HT1080 (cell line): ENCODE data around the gene NSG1. TPM values are rescaled to one million over a fixed set of nuclear protein-coding genes. Genes with fewer than 3 reads are reported as not detected.
"Not testable (repeated sequence)": the region's sequence is repeated elsewhere in the genome, so short reads cannot be mapped to it uniquely, and the experiment has no call there.

Source experiments
- DNase-seq: peaks from one replicate; pipeline ENCODE4 v3.0.0-alpha.2; 2015; ENCODE audit warnings: low read depth
- polyA plus RNA-seq, 2 experiments: library from polyadenylated mRNA; depleted of rRNA; stranded (reverse); fragments of >200 nt; gene quantifications; 2 replicates each; pipeline ENCODE4 v1.2.3, GENCODE V29; 2015
- total RNA-seq: library from RNA; depleted of rRNA; stranded (reverse); fragments of >200 nt; shearing (Covaris generic); gene quantifications from 2 replicates; pipeline ENCODE4 v1.2.3, GENCODE V29; 2014; rRNA removed

Gene NSG1, protein sequence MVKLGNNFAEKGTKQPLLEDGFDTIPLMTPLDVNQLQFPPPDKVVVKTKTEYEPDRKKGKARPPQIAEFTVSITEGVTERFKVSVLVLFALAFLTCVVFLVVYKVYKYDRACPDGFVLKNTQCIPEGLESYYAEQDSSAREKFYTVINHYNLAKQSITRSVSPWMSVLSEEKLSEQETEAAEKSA
- 0.61 and 0.73 TPM in 2 replicates for total RNA-seq
- polyA plus RNA-seq (2015; cell fraction: cytosol; rRNA removed) = 0.77 and 0.79 TPM in 2 replicates
- 0.63 and 0.81 TPM in 2 replicates for polyA plus RNA-seq (2015; cell fraction: nucleus; rRNA removed)

DNA sequence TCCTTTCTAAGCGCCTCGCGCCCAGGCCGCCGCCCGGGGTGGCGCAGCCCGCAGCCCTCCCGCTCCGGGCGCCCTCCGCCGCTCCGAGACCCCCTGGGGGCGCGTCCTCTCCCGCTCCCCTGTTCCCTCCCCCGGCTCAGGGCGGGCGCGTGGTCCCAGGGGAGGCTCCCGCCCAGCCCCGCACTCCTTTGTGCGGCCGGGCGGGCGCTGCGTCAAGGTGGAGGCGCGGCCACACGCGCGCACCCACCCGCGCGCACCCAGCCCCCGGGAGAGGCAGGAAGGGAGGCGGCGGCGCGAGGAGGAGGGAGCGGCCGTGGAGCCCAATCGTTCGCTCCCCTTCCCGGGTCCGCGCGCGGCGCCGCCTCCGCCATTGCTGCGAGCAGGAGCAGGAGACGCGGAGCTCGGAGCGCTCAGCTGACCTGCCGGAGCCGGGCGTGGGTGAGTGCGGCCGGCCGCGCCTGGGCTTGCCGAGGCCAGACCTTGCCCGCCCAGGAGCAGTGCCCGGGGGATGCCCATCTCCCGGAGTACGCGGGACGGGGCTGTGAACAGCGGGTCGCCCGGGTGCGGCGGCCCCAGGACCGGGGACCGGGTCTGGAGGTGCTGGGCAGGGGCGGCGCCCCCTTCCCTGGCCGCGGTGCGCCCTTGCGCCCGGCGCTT is at the start of gene NSG1:
Gene NSG1 (plus strand): TSS at position 367 of the 657 bp plus-strand sequence. CDS start 528 bp downstream, outside the sequence.
- no peak for DNase-seq

DNA sequence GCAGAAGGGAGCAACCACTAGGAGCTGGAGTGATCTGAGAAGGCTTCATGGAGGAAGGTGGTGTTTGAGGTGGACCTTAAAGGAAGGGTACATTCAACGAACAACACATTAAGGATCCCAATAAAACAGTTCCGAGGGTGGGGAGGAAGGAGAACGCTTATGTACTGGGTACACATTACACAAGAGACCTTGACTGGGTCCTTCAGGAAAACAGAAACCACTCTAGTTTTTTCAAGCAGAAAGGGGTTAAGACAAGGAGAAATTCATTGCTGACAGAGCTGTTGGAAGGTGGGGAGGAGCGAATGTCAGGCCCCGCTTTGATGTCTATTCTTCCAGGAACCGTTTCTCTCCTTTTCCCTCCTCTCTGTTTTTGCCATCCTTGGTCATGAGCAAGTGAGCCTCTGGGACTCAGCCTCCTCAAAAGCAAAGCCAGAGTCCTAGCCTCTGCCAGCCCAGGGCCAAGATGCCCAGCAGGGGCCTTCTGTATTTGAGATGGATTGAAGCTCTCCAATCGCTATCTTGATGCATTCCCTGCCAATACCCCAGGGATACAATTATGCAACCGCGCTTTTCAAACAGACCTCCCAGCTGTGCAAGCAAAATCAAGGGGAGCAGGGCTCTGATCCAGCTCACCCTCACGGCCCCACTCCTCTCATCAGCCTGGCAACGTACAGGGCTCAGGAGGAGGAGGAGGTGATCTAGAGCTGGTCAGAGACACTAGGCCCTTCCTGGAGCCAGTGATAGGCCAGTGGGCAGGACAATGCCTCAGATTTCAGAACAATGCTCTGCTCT is 48.5 kb upstream of the NSG1 start:
- DNase-seq = no peak

DNA sequence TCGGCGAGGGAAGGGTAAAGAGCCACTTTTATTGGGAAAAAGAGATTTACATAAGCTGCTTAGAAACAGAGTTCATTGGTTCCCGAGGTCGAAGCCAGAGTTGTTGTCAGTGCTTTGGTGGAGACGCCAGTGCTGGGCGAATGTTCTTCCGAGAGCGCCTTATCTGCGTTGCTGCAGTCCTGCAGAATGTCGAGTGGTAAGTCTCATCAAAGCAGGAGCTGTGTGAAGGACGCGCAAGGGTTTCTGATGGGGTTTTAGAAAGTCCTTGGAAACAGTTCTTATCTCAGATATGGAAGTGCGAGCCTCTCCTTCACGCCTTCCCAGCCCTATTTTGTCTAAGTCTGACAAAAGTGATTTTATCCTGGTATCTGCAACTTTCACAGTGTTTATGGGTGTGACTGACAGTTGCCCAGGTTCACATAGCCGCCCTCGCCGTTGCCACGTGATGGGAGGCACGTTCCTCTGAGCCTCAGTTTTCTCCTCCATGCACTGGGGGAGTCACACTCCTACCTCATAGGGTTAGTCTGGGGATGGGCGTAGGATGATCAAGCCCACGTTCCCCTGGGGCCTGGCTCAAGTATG is 47.3 kb upstream of the NSG1 start:
- DNase-seq = no peak

DNA sequence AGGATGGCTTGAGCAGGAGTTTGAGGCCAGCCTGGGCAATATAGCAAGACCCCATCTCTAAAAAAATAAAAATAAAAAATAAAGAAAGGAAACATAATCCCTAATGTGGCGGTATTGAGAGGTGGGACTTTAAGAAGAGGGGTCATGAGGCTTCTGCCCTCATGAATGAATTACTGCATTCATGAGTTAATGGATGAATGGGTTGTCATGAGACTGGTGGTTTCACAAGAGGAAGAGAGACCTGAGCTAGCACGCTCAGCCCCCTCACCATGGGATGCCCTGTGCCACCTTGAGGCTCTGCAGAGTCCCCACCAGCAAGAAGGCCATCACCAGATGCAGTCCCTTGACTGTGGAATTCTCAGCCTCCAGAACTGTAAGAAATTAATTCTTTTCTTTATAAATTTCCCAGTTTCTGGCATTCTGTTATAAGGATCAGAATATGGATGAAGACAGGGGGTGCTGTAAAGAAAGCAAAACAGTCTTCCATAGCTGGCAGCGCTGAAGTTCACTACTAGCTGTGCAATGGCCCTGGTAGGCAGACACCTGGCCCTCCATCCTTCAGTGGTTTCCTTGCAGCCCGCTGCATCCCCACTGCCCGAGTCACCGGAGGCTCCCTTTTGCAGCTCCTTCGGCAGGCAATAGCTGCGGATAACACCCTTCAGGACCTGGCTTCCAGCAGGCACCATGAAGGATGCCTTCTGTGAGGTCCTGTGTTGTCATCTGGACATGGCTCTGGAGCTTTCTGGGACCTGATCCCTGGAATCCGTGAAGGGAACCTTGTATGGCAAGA is 44.8 kb upstream of the NSG1 start:
- DNase-seq = no peak

DNA sequence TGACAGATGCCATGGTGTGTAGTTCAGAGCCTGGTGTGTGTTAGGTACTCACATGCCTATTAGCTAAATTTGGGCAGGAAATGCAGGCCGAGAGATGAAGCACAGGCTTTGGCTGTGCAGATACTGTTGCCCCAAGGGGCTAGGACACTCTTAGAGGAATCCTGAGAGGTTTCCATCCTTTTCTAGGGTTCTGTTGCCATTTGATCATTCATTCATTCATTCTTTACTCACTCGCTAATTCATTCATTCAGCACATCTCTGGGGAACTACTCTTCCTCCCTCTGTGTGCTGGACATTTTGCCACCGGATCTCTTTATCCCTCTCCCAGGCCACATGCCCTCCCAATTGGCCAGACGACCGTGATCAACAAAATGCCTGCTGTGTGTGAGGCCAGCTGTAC is 43.9 kb upstream of the NSG1 start:
- DNase-seq = no peak

DNA sequence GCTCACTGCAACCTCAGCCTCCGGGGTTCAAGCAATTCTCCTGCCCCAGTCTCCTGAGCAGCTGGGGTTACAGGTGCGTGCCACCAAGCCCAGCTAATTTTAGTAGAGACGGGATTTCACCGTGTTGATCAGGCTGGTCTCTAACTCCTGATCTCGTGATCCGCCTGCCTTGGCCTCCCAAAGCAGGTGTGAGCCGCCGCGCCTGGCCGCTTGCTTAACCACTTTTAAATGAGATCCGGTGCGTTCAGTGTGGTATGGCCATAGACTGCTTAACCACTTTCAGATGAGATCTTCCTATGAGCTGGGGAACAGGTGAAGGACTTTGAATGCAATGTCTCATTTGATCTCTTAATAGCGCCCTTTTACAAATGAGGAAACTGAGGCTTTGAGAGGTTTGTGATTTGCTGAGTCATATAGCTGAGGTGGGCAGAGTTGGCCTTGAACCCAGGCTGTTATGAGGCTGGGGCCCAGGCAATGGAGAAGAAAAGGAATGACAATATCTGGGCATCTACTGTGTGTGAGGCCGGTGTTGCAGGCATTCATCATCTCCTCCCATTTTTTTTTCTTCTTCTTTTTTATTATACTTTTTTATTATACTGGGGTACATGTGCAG is 41.9 kb upstream of the NSG1 start:
- DNase-seq = no peak

DNA sequence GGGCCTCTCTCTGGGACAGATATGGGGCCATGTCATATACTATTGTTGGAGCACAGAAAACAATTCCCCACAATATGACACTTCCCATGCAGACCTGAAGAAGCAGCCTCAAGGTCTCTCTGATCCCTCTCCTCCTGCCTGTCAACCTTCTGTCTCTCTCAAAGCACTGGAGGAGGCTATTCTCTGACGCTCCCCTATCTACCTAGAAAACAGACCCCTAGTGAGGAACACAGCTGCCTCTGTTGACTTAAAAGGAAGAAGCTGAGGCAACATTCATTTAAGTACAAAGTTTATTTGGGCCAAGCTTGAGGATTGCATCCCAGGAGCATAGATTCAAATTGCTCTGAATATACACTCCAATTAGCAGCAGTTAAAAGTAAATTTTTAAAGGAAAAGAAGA is 39.3 kb upstream of the NSG1 start:
- DNase-seq = no peak

DNA sequence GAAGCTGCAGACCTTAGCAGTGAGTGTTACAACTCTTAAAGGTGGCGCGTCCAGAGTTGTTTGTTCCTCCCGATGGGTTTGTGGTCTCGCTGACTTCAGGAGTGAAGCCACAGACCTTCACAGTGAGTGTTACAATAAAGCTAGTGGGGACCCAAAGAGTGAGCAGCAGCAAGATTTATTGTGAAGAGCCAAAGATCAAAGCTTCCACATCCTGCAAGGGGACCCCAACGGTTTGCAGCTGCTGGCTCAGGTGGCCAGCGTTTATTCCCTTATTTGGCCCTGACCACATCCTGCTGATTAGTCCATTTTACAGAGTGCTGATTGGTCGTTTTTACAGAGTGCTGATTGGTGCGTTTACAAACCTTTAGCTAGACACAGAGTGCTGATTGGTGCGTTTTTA is 38.3 kb upstream of the NSG1 start:
- not testable (repeated sequence) for DNase-seq

DNA sequence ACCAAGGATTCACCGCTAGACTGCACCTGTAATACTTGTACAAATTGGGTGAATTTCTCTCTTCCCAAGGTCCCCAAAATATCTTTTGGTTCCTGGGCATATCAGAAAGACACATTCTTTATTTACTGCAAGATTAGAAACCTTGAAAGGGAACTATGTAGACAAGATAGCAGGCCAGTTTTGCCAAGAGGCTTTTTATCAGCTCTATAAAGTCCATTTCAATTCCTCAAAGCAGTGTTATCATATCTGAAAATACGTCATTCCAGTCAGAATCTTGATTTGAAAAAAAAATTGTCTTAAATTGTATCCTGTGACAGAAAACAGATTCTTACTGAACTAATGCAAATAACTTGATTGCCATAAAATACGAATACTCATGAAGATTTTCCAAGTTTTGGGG is 37.0 kb upstream of the NSG1 start:
- no peak for DNase-seq

DNA sequence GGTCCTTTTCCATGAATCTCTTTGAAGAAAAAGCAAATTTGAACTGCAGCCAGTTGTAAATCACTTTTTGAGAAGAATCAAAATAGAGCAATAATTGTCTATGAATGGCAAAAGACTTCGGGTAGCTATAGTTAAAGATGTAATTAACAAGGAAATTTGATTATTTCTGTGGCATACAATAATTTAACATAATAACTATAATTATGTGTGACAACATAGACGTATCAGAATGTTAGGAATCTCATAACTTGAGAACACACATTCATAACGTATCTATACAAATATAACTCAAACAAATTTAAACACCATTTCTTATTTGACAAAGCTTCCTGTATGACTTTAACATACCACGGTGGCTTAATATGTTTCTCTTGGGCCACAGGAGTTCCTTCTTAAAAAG is 36.0 kb upstream of the NSG1 start:
- no peak for DNase-seq

DNA sequence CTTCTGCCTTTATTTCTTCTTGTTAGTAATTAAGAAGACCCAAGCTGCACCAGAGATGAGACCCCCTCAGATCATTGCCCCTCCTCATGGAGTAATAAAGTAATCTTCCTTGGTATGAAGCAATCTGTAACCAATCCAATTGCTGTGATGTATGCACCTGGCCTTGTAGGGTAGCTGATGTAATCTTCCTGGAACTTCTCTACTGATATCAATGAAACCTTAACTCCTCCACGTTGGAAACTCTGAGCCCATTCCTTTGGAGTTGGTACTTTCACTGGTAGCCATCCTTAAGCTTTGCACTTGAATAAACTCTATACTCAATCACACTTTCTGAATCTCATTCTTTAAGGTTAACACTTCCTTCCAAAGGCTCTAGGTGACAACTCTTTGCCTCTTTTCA is 31.6 kb upstream of the NSG1 start:
- no peak for DNase-seq

DNA sequence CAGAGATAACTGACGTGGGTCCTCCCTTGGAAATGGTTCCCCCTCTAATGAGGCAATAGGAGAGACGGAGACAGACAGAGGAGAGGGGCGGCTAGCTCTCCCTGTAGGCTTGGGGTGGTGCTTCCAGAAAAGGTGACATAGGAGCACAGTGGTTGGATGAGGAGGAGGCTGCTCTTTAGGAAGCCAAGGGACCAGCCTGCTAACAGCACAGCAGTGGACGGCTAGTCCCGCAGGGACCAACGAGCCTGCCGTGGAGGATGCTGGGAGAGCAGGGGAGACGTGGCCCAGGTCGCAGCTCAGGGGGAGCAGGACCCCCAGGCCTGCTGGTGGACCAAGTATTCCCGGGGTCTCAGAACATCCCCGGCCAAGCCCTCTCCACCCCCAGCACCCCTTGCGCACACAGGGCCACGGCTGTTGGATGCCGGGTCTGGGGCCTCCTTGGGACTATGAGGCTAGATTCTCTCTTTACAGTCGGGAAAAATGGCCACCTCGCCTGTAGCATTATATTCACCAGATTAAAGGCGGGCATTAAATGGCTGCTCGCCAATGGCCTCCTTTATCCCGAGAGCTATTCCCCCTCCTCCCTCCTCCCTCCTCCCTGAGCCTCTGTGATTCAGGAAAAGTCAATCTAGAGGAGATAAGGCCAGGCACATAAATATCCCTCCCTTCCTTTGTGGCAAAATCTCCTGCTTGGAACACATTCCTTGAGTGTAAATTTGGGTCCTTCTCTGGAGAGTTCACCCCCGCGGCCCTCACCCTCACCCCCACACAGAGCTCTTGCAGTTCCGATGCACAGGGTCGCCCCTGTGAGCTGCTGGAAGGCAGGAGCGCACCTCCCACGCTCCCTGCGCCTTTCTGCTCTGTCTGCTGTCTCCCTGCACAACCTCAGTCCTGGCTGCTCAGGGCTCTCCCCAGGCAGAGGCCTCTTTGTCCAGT is 30.5 kb upstream of the NSG1 start:
- no peak for DNase-seq

DNA sequence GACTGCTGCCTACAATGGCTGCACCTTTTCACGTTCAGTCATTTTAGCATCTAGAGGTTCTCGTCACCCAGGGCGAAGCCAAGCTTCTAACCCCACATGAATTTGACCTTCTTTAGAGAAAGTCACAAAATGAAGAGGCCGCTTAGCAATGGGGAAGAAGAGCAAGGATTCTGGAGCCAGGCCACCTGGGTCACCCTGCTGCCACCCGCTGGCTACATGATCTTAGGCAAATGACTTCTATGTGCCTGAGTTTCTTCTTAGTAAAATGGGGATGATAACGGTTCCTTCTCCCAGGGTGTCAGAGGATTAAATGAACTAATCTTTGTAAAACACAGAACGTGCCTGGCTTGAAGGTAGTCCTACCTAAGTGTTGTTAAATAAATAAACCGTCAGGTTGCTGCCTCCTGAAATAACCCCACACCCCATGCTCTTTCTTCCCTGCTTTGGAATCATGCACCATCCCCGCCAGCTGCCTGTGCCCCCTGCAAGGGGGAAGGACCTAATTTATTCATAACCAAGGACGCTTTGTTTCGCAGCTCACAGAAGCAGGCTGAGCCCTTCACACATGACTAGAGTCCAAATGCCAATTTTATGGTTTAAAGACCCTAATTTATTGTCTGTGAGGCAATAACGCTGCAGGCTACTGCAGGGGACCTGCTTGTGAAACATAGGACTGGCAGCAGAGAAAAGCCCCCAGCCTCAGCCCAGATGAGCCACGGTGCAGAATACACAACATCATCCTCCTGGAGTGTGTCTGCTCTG is 28.6 kb upstream of the NSG1 start:
- DNase-seq = no peak

DNA sequence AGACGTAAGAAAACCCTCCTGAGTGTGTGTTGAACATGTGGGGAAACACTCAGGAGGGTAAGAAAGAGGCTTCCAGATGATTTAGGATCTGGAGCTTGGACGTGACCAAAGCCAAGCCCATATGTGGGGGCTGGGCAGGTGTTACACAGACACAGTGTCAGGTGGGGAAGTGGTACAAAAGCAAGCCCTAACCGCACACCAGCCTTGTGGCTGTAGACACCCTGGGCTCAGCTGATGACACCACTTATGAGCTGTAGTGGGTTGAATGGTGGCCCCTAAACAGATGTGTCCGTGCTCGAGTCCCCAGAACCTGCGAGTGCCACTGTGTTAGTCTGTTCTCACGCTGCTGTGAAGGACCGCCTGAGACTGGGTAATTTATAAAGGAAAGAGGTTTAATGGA is 25.0 kb upstream of the NSG1 start:
- no peak for DNase-seq

DNA sequence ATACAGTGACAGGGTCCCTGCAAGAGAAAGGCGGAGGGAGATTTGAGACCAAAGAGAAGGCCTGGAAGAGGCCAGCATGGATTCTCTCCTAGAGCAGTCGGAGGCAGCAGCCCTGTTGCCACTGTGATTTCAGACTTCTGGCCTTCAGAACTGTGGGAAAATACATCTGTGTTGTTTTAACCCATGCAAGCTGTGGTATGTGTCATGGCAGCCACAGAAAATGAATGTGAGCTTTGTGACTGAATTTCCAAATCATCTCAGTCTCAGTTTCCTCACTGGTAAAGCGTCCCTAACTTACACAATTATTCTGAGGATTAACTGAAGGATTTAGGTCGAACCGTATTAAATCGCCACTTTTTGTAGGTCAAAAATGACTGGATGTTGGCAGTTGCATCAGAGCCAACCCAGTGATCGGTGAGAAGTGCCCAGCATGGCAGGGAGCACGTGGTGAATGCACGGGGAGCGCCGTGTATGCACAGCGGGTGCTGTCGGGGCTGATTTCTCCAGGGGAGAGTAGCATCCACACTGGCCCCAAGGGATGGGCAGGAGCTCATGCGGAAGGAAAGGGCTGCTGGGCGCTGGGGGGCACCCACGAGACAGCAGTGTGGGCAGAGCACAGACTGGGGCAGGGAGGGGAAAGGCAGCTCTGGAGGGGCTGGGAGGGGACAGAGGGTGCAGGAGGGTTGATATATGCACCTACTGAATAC is 23.8 kb upstream of the NSG1 start:
- DNase-seq = no peak

DNA sequence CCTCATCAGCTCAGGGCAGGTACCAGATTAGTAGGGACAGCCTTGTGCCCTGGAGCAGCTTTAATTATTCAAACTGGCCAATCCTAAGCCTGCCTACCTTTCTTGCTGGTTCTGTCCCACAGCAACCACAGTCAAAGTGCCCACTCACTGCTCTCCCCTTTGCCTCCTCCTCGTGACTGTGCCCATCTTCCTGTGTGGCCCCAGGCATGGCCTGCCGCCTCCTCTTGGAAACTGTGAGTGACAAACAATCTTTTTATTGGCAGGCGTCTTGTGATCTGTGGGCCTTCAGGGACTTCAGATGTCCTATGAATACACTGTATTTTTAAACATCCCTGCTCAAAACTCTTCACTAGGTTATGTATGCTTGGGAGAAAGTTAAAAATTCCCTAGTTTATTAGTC is 22.8 kb upstream of the NSG1 start:
- no peak for DNase-seq

DNA sequence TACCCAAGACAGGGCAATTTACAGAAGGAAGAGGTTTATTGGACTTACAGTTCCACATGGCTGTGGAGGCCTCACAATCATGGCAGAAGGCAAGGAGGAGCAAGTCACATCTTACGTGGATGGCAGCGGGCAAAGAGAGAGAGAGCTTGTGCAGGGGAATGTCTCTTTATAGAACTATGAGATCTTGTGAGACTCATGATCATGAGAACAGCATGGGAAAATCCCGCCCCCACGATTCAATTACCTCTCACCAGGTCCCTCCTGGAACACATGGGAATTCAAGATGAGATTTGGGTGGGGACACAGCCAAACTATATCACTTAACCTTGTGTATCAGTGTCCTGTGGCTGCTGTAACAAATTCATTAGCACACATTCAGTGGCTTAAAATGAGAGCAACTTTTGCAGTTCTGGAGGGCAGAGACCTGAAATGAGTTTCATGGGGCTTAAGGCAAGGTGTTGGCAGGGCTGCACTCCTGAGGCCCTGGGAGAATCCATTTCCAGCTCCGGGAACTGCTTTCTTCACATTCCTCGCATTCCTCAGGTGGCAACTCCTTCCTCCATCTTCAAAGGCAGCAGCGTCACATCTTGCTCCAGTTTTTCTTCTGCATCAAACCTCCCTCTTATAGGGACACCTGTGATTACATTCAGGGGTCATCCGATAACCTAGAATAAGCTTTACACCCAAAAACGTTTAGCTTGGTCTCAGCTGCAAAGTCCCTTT is 22.3 kb upstream of the NSG1 start:
- no peak for DNase-seq
